ENCODE results near the gene FBXO45.

DNA sequence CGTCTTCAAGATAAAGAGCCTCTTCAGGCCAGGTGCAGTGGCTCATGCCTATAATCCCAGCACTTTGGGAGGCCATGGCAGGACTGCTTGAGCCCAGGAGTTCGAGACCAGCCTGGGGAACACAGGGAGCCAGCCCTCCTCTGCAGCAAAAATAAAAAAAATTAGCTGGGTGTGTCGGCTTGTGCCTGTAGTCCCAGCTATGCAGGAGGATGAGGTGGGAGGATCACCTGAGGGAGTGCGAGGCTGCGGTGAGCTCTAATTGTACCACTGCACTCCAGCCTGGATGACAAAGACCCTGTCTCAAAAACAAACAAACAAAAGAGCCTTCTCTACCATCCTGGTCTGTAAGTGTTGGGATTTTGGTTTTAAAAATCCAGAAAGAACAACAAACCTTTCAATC is 11.2 kb upstream of the FBXO45 start:
- TF ChIP-seq POLR2A (IDR thresholded peaks at IDR 0.05; ENCODE audit: borderline replicate concordance, extremely low read depth, insufficient read depth, insufficient read length) = no peak
- TF ChIP-seq JUND (IDR thresholded peaks at IDR 0.05) = no peak
- TF ChIP-seq, protein P1, sequence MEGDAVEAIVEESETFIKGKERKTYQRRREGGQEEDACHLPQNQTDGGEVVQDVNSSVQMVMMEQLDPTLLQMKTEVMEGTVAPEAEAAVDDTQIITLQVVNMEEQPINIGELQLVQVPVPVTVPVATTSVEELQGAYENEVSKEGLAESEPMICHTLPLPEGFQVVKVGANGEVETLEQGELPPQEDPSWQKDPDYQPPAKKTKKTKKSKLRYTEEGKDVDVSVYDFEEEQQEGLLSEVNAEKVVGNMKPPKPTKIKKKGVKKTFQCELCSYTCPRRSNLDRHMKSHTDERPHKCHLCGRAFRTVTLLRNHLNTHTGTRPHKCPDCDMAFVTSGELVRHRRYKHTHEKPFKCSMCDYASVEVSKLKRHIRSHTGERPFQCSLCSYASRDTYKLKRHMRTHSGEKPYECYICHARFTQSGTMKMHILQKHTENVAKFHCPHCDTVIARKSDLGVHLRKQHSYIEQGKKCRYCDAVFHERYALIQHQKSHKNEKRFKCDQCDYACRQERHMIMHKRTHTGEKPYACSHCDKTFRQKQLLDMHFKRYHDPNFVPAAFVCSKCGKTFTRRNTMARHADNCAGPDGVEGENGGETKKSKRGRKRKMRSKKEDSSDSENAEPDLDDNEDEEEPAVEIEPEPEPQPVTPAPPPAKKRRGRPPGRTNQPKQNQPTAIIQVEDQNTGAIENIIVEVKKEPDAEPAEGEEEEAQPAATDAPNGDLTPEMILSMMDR (IDR thresholded peaks at IDR 0.05 in 2 of 3, conservative IDR thresholded peaks at IDR 0.05 in 1 of 3; ENCODE audit: borderline replicate concordance in 1 of 3, insufficient read depth in 1 of 3, low read depth in 2 of 3, low read length in 2 of 3) = no peak
- no peak for TF ChIP-seq CEBPB (IDR thresholded peaks at IDR 0.05; ENCODE audit: low read depth)
- TF ChIP-seq YY1 (IDR thresholded peaks at IDR 0.05; ENCODE audit: extremely low read depth, insufficient replicate concordance, low read depth, low read length) = no peak
- TF ChIP-seq EZH2phosphoT487 (IDR thresholded peaks at IDR 0.05; ENCODE audit: borderline replicate concordance) = no peak
- TF ChIP-seq POLR2AphosphoS5 (IDR thresholded peaks at IDR 0.05; ENCODE audit: low read depth, low read length) = no peak
- no peak for TF ChIP-seq EZH2 (IDR thresholded peaks at IDR 0.05)
- no peak for TF ChIP-seq MAX (IDR thresholded peaks at IDR 0.05)

All from HCT116 (cell line).